ENCODE results near the gene SBF2.

DNA sequence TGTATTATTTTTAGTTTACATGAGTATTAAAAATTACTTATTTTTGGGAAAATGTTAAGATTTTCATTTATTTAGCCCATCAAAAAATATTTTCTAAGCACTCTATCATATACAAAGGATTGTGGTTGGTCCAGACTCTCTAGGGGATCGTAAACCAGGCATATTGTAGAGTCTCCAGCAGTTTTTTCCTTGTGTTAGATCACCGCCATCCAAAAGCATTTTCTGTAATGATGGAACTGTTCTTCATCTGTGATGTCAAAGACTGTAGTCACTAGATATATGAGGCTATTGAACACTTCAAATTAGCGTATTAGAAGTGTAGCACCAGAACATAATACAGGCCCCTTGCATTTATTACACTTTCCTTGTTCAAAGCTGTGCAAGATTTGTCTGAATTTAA is 154.9 kb downstream of the SBF2 start:
- TF ChIP-seq, protein P1, sequence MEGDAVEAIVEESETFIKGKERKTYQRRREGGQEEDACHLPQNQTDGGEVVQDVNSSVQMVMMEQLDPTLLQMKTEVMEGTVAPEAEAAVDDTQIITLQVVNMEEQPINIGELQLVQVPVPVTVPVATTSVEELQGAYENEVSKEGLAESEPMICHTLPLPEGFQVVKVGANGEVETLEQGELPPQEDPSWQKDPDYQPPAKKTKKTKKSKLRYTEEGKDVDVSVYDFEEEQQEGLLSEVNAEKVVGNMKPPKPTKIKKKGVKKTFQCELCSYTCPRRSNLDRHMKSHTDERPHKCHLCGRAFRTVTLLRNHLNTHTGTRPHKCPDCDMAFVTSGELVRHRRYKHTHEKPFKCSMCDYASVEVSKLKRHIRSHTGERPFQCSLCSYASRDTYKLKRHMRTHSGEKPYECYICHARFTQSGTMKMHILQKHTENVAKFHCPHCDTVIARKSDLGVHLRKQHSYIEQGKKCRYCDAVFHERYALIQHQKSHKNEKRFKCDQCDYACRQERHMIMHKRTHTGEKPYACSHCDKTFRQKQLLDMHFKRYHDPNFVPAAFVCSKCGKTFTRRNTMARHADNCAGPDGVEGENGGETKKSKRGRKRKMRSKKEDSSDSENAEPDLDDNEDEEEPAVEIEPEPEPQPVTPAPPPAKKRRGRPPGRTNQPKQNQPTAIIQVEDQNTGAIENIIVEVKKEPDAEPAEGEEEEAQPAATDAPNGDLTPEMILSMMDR (IDR thresholded peaks at IDR 0.05; ENCODE audit: extremely low read depth in 1 of 2, insufficient read depth in 1 of 2, low read depth in 1 of 2, low read length in 2 of 2): no peak
- no peak for TF ChIP-seq POLR2AphosphoS5 (IDR thresholded peaks at IDR 0.05; ENCODE audit: insufficient read depth, low read depth, low read length)
- TF ChIP-seq MYC (IDR thresholded peaks at IDR 0.05; ENCODE audit: low read depth, low read length): no peak
- no peak for TF ChIP-seq EZH2 (IDR thresholded peaks at IDR 0.05; ENCODE audit: borderline replicate concordance, low read depth, low read length, severe bottlenecking)
- TF ChIP-seq GATA2 (IDR thresholded peaks at IDR 0.05; ENCODE audit: insufficient read depth, insufficient read length, low read depth, low read length): no peak
- TF ChIP-seq POLR2A (IDR thresholded peaks at IDR 0.05; ENCODE audit: low read depth, low read length): no peak
- TF ChIP-seq MAX (IDR thresholded peaks at IDR 0.05; ENCODE audit: insufficient read depth, insufficient read length): no peak
